KG1 (cell line): ENCODE measurements around the gene FNDC1.
"Not testable (repeated sequence)": the region's sequence is repeated elsewhere in the genome, so short reads cannot be mapped to it uniquely, and the experiment has no call there.

Source experiments
- DNase-seq: peaks from one replicate; lab custom pipeline; 2025; lab: John Stamatoyannopoulos, UW

FNDC1 gene

DNA sequence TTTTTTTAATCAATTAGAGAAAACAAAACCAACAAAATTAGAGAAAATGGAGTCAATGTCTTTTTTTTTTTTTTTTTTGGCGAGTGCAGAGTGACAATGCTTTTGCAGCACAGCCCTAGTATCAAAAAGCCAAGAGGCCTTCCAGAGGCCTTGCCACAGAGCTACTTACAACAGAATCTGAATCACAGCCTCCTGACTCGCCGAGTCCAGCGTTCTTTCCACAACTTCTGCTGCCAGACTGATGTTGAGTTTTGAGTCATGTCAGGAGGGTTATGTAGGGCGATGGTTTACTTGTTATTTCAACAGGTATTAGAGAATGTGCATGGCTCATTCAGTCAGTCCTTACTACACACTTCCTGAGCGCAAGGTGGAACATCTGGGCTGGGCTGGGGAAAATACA is 88.6 kb downstream of the FNDC1 start:
- no peak for DNase-seq

DNA sequence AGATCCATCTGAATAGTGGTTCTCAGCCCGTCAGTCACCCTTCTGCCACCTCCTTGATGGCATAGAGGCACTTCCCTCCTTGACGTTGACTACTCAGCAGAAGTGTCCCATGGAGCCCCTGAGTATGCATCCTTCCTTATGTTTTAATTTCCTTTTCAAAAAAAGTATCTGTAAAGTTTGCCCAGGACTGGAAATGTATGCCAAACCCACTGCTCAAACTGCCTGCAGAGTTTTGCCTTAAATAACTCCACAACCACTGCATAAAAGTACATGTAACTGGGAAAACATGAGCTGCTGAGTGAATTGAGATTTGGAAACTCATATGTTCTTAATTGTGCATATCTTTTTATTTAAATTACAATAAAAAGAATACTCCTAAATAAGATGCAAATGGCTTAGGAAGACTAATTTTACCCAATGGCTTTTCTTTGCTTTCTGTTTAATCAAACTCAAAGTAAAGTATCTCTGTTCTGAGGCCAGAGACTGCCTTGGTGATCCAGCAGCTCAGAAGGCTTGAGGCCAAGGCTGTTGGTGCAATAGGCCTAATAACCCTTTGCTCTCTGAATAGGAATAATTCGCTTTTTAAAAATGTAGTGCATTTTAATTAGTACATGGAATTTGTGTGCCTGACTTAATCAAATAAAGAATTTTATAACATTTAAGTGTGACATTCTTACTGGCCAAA is 90.4 kb downstream of the FNDC1 start:
- no peak for DNase-seq

DNA sequence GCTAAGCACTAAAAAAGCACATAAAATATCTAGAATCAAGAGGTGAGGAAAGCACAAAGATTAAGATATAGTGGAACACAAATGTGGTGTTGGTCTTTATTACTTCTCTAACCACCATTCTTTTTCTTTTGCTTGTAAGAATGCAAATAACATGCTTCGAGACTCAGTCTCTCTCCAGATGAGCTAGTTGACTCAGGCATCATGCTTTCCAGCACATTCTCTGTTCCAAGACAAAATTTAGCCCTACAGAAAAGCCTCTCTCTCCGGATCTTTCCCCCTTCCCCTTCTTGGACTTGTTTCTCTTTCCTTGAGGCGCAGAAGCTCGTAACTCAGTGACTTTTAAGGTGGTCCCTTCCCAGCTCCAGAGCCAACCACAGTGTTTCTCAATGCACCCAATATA is 91.0 kb downstream of the FNDC1 start:
- DNase-seq: no peak

DNA sequence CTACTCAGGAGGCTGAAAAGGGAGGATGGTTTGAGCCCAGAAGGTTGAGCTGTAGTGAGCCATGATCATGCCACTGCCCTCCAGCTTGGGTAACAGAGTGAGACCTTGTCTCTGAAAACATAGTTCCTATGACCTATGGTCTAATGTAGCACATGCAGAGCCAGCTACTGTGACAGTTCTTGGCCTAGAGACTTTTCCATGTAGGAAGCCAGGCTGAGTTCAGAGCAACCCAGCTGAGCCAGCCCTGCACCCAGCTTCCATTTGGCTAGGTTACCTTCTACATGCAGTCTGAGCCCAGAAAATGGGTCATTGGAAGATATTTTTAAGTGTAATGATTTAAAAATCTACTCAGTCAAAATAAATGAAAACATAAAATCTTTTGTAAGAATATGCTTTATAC is 92.8 kb downstream of the FNDC1 start:
- DNase-seq: no peak

DNA sequence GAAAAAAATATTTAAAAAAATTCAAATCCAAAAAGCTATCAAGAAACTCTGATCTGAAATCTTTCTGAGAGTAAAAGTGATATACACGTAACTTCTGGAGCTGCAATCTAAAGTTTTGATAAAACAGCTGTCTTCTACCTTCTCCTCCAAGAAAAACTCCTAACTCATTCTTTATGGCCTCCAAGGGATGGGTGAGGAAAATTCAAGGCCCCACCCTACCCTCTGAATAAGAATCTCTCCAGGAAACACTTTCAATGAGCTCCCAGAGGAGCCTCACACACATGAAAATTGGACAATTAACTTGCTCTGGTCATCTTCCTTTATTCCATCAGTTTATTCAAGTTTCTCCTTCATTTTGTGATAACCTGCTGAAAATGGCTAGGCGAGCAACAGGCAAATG is 93.4 kb downstream of the FNDC1 start:
- no peak for DNase-seq

DNA sequence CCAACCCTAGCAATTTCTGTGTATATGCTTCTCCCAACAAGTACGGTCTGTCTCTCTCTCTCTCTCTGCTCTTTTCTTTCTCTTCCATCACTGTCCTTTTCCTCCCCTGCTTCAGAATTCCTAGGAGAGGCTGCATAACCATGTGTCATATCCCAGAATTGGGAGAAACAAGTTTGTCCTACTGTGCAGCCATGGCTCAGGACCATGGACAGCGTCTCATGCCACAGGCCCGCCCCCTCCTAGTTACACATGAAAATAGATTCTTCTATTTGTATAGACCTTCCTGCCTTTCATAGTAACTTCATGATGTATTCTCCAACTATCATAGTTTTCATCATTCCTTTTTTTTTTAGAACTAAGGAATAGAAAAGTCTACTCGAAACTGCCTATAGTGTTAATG is 98.0 kb downstream of the FNDC1 start:
- DNase-seq: no peak

DNA sequence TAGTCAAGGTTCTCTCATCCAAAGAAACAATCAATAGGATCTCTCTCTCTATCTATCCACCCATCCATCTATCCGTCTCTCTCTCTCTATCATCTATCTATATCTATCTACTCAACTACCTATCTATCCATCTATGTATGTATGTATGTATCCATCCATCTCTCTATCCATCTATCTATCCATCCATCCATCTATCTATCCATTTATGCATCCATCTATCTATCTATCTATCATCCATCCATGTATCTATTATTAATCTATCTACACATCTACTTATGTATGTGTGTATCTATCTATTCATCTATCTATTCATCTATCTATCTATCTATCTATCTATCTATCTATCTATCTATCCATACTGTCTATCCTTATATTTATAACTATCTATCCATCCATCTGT is 99.3 kb downstream of the FNDC1 start:
- DNase-seq: no peak

DNA sequence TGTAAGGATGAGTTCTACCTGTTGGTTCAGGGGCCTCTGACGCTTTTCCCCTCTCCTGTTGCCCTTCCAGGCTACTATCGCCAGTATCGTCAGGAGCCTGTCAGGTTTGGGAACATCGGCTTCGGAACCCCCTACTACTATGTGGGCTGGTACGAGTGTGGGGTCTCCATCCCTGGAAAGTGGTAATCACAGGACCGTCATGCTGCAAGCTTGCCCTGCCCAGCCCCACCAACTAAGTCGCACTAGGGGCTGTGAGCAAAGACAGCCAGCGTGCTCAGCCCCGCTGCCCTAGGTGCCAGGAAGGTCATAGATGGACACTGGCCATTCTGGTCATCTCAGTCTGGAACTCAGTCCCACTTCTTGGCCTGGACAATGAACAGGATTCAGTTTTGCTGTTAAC is 102.1 kb downstream of the FNDC1 start:
- DNase-seq: no peak

DNA sequence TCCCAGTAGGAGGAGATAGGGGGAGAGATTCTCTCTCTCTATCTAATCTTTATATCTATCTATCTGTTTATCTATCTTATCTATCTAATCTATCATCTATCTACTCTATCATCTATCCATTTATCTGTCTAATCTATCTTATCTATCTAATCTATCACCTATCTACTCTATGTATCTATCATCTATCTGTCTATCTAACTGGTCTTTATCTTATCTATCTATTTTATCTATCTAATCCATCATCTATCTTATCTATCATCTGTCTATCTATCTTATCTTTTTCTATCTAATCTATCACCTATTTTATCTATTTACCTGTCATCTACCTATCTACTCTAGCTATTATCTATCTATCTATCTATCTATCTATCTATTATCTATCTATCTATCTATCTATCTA is 109.4 kb downstream of the FNDC1 start:
- no peak for DNase-seq

DNA sequence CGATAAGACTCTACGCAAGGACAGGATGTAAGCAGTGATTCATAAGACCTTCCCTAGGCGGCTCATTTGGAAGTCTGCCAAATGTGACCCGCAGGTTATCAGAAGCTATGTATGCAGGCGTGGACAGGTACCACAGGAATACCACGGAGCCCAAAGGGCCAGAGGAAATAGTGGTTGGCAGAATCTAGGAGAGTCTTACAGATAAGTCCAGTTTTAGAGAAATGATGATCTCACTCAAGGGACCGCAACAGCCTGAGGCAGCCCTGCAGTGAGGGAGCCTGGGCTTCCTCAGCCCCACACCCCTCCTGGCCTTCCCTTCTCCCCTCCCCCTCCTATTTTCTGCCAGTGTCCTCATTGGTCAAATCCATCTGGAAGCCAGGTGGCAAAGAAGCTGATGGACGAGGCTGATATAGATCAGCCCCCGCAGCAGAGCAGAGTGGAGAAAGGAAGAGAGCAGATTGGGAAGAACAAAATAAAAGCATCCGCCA is 110.6 kb downstream of the FNDC1 start:
- DNase-seq: no peak

DNA sequence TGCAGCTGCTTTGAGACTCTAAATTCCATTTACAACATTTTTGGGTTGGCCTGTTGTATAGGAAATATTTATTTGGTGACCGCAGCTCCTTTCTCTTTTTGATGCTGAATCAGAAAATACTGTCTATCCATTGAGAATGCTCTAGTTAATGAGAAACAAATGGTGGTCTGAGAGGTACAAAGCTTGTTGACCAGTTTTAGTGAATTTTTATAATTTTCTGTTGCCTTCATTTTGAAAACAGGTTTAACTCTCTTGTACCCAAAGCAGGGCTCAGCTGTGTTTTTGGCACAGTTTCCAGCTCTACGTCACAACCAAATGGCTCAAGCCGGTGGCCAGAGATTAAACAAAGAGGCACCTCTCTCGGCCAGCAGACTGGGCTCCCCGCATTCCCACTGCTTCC is 113.2 kb downstream of the FNDC1 start:
- DNase-seq: no peak

DNA sequence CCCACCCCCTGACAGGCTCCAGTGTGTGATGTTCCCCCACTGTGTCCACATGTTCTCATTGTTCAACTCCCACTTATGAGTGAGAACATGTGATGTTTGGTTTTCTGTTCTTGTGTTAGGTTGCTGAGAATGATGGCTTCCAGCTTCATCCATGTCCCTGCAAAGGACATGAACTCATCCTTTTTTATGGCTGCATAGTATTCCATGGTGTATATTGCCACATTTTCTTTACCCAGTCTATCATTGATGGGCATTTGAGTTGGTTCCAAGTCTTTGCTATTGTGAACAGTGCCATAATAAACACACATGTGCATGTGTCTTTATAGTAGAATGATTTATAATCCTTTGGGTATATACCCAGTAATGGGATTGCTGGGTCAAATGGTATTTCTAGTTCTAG is 115.5 kb downstream of the FNDC1 start:
- not testable (repeated sequence) for DNase-seq

DNA sequence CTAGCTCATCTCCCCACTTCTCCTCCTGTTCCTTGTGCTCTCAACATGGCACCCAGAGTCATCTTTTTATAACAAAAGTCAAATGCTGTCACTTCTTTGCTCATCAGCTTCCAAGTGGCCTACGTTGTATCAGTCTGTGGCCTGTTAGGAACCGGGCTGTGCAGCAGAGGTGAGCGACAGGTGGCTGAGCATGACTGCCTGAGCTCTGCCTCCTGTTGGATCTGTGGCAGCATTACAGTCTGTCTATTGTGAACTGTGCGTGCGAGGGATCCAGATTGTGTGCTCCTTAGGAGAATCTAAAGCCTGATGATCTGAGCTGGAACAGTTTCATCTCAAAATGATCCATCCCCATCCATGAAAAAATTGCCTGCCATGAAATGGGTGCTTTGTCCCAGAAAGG is 129.6 kb downstream of the FNDC1 start:
- no peak for DNase-seq

DNA sequence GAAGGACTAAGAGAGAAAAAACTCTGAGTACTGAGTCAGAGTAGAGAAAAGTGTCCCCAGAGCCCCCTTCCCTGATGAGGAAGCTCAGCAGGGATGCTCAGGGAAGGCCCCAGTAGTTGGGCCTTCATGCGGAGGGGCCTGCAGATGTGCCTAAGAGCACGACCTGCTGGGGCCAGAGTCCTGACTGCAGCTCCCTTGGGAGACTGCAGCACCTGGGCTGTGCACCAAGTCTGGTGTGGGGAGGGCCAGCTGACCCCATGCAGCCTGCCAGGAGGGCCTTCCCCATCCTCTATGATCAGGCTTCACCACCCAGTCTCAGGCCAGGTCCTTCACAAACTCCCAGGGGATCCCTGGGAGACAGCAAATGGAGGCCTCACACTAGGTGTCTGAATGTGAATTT is 130.4 kb downstream of the FNDC1 start:
- DNase-seq: no peak

DNA sequence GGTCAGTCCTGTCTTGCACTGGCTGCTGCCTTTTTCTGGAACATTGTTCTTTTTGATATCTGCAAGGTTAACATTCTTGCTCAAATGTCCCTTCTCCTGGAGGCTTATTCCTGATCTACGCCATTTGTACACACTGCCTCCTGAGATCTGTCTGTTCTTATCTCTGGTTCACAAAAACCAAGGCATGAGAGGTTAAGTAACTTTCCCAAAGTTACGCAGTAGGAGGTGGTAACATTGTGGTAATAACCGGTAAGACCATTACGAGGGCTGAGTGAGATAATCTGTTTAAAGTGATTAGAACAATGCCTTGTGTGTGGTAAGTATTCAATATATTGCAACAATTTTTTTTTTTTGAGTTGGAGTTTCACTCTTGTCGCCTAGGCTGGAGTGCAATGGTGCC is 132.1 kb downstream of the FNDC1 start:
- DNase-seq: no peak

DNA sequence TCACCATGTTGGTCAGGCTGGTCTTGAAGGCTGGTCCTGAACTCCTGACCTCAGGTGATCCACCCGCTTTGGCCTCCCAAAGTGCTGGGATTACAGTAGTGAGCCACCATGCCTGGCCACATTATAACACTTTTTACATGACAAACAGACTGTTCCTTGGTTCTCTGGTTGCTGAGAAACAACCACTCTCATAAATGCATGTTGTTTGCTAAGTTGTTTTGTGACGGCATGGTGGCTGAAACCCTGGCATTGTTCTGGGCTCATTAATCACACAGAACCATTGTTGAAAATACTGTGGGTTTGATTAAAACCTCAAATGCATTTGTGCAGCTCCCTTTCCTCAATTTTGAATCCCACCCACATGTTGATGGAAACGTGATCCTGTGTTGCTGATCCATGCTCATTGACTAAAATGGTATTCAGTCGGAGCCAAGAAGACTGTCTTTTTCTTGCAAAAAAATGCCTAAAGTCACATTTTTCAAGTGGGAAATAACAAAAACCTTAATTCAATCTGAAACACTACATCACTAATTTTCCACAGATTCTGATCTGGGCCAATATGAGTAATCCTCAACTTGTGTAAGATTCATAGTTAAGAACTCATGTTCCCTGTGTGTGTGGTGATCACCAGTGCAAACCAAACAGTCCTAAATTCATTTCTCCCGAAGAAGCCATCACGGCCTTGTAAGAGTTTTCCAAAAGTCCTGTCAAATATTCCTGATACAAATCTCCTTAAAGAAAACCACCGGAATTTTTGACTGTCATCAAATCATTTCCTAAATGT is 132.8 kb downstream of the FNDC1 start:
- DNase-seq: no peak

DNA sequence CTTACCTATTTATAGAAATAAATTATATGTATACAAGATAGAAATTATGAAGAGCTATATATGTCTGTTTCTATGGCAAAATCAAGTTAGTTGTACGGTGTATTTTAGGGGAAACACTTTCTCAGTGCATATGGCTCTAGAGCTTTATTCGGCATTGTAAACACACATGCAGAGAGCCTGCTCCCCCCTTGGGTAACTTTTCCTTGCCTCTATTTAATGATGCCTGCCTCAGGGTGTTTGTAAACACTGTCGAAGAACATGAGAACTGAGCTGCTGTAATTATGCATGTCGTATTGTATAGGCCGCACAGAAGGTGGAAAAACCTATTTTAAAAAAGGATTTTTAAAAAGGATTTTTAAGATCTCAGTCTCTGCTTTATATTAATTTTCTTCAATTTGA is 133.4 kb downstream of the FNDC1 start:
- no peak for DNase-seq

DNA sequence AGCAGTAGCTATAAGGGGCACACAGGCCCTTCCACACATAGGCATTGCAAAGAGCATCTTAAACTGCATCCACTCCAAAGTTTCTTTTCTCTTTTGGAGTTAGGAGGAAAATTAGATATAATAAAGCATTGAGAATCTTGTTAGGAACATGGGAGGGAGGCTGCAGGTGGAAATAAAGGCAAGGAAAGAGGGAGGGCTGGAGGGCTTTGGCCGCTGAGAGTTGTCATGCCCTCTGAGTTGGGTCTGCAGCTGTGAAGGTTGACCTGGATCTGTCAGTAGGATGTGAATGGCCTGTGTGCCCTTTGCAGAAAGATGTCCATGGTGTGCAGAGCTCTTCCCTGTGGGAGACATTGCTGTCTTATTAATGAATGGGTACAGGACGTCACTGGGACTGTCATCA is 134.0 kb downstream of the FNDC1 start:
- no peak for DNase-seq

DNA sequence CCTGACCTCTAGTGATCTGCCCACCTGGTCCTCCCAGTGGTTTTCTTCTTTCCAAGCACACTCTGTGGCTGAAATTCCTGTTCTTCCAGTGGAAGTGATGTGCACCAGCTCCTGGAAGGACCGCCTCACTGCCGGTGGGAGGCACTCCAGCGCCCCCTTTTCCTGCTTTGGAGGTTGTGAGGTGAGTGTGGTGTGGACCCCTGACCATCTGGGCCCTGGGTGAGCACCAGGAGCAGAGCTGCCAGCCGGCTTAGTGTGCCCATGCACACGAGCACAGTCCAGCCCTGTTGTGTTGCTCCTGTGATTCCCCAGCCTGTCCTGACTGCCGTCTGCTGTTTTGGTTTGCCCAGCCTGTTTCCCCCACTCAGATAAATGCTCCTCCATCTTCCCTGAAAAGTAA is 134.6 kb downstream of the FNDC1 start:
- no peak for DNase-seq

DNA sequence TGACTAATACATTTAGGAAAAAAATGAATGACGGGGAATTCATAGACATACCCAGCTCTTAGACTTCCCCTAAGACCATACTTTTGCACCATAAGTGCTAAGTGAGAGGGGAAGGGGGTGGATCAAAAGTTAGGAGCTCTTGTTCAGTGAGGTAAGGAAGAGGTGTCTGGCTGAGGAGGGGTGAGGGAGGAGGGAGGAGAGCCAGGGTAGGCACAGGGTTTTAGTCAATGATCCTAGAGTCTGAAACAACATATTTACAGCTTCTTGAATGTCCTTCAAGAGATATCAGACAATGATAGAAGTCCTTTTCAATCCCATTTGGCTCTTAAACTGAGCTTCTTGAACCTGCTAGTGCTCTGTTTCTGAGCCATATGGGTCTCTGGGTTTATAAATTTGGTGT is 135.4 kb downstream of the FNDC1 start:
- no peak for DNase-seq

DNA sequence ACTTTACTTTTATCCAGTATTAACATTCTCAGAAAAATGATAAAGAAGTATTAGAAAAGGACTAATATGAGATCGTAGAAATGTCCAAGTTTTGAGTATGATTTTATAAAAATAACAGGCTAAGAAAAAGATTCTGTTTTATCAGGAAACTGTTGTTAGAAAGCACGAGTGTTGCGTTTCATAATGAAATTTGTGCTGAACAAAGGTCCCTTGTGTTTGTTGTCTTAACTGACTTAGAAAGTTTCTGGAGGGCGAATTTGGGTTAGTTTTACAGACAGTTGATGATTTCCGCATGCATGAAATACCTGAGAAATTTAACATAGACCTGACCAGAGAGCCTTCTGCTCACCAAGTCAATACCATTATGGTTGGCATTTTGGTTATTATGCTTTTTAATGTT is 136.0 kb downstream of the FNDC1 start:
- no peak for DNase-seq

DNA sequence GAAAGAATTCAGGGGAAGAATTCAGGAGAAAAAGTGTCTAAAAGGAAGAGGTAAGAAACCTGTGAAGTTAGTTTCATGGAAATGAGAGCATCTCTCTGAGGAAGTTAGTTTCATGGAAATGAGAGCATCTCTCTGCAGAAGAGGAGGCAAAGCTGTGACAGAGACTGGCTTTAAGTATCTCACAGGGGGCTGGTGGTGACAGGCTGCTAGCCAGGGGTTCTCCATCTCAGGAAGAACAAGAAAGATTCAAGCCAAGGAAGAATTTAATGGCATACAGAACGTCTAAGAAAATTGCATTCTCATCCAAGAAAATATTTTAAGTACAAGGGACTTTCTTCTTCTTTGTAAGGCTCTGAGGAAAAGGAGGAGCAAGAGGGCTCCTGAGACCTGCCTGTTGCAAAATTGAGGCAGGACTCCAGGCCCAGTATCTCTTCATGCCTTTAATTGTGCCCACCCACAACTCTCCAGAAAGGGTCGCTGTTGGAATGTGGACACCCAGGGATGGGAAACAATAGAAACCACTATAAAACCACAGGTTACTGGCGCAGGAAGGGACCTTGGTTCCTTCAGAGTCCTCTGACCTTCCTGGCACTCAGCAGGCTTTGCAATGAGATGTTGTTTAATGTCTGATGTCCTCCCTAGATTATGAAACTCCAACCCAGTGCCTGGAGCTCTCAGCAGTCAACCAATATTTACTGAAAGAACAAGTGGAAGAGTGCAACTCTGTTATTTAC is 136.8 kb downstream of the FNDC1 start:
- DNase-seq: no peak

DNA sequence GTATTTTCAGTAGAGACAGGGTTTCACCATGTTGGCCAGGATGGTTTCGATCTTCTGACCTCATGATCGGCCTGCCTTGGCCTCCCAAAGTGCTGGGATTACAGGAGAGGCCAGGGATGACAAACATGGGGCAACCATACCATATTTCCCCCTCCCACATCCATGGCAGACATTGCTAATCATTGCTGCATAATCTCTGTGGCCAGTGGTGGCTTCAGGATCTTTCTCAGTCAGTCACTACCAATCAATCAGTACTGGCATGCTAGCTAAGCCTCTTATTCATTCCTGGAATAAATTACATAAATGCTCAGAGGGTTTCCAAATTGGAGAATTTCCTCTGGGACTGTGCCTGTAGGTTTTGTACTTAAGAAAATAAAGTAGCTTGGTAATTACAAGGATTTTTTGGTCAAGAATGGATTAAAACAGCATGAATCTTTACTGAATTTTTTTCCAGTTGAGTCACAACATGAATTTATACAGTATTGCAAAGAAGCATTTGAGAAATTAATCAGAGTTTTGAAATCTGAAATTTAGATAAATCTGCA is 138.1 kb downstream of the FNDC1 start:
- DNase-seq: no peak
